Astrocyte of the hippocampus (primary cell): ENCODE measurements around the gene ADGRF1.
A peak's percentile ranks its signal among the peaks of the same experiment; 100 is the strongest.
"Not testable (repeated sequence)": the region's sequence is repeated elsewhere in the genome, so short reads cannot be mapped to it uniquely, and the experiment has no call there.

Experiments
- DNase-seq: peaks from one replicate; pipeline ENCODE4 v3.0.0; 2011; ENCODE audit warnings: low read depth, low spot score

The ADGRF1 gene

GRCh38 chr6:47061309-47062300 lies 19.5 kb upstream of the ADGRF1 start:
- no peak for DNase-seq

DNA sequence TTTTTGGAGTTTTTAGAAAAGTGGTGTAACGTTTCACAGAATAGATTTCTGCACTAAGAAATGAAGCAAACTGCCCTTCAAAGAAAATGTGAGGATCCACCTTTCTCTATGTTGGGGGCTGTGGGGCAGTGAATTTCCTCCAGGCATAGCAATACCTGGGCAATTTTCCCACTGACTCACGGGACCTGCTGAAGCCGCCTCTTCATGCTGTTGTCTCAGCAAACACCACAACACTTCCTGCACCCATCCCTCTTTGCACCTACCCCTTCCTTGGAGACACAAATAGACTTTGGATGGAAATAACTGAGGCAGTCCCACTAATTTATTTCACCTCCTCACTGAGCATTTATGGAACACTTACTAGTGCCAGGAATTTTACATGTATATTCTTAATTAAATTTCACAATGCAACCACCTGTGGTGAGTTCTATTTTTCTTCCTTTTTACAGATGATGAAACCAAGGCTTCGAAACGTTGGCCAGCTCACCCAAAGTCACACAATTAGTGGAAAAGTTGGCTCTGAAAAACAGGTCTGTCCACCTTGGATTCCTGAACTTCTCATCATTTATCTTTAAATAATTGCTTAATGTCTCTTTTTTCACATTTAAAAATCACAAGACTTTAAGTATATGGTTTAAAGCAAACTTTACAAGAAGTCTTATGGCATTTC lies 17.2 kb upstream of the ADGRF1 start:
- no peak for DNase-seq

GRCh38 chr6:47057830-47058540 lies 15.9 kb upstream of the ADGRF1 start:
- DNase-seq, result peak; percentile 39

GRCh38 chr6:47056832-47057231 lies 14.7 kb upstream of the ADGRF1 start:
- DNase-seq, result no peak

DNA sequence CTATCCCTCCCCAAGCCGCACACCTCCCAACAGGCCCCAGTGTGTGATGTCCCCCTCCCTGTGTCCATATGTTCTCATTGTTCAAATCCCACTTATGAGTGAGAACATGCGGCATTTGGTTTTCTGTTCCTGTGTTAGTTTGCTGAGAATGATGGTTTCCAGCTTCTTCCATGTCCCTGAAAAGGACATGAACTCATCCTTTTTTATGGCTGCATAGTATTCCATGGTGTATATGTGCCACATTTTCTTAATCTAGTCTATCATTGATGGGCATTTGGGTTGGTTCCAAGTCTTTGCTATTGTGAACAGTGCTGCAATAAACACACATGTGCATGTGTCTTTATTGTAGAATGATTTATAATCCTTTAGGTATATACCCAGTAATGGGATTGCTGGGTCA lies 12.2 kb upstream of the ADGRF1 start:
- not testable (repeated sequence) for DNase-seq

DNA sequence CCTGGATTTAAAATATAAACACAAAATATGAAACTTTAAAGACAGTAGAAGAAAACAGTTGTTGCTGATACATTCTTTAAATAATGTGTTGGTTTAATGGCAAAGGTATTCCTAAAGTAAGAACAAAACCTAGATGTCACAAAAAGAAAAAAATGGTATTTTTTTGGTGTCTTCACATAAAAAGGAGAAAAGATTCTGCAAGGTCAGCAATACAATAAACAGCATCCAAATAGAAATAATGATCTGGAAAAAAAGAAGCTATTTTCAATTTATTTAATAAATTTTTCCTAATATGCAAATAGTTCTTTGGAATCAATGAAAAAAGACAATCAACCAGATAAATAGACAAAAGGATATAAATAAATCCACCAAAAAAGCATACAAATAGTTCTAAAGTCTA lies 6.5 kb upstream of the ADGRF1 start:
- no peak for DNase-seq

DNA sequence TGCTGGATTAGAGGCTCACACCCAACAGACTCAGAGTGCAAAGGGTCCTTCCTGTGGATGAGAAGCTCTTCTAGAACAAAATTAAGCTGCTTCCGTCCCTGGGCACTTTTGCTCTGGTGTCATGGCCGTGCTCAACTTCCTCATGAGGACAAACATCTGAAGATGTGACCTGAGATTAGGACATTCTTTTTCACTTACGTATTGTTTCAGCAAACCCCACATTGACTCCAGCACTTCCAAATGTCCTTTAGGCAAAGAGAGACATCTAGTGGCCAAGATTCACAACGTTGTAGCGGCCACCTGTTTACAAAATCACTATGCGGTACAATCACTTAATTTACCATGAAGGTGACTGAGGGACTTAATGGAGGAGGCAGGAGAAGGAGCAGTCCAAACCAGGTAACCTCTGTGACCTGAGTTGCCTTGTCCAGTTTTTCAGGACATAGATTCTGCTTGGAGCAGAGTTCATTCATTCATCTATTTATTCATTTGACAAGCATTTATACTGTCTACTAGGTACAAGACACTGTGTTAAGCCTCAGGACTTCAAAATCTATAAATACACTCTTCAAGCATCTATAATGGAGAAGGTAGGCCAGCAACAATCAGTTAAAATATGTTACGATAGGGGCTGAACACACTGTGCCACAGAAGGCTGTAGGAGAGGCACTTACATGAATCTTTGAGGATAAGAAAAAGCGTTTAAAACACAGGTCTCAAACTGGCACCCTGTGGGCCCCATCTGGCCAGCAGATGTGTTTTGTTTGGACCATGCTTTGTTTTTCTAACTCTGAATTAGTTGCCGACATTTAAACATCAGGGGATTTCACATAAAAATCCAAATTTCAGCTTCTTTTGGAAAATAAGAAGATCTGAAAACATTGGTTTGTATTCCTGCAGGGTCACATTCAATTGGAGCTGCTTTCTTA lies 5.6 kb upstream of the ADGRF1 start:
- peak; percentile 88 for DNase-seq

GRCh38 chr6:47047097-47047478 lies 5.0 kb upstream of the ADGRF1 start:
- DNase-seq, result no peak

DNA sequence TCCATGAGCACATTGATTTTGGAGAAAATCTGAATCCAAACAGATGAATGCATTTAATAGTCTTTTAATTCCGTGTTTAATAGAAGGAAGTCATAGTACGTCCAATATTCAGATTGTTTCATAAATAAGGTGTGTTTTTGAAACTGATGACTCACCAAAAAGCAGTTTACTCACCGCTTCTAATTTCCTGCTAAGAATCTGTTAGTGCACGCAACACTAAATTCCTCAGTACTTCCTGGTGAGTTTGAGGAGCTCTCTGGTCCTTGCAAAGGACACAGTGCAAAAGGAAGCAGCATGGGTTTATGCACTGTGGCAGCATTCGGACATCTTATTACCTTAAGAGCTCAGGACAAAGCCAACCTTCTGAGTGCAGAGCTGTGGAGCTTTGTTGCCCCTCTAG lies 2.3 kb upstream of the ADGRF1 start:
- peak; percentile 52 for DNase-seq

DNA sequence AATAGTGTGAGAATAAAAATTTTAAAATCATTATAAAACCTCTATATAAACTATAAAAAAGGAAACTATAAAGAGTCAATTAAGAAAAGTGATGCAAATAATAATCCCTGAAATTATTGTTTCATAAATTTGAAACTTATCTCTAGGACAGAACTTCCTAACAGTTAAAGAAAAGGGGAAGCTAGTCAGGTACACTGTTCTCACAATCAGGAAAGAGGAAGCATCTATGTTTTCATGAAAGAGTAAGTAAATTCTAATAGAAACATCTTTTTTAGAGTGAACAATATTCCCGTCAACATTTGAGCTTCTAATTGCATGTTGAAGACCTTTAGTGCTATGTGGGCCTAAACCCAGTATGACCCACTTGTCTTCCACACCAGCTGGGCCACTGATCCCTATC lies 1.2 kb upstream of the ADGRF1 start:
- no peak for DNase-seq

GRCh38 chr6:47041741-47042140 lies 391 bp downstream of the ADGRF1 start:
- DNase-seq, result no peak

GRCh38 chr6:47034926-47035325 lies 7.2 kb downstream of the ADGRF1 start:
- DNase-seq, result peak; percentile 99

- DNase-seq, result peak; percentile 59
These were observed 7.7 kb downstream of the ADGRF1 start for GRCh38 chr6:47034421-47034820.

DNA sequence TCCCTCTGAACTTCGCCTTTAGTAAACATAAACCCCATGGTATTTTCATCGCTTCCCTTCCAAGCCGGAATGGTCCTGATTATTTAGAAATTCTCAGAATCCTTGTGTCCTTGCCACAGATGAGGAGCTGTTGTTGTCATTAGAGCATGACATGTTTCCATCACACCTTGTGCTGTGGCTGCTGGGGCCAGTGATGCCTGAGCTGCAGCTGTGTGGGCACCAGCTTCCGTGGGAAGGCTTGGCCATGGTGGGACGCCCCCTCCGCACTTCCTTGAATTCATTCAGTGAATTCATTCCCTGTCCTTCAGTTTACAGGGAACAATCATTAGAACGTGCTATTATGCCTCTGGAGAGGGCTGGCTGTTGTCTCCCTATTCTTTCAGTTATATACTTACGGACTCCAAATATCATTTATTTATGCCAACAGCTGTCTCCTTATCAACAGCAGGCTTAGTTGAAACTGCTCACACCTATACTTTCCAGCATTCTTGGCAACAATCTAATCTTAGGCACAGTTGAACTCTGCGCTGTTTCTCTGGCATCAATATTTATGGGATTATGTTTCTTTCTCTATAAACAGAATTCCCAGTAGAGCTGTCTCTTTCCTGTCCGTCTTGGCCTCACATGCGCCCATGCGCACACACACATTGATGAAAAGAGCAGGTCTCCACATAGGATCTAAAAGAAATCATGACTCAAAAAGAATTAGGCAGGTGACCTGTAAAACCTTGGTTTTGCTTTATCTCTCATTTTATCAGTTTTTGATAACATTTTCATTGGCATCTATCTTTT lies 9.0 kb downstream of the ADGRF1 start:
- no peak for DNase-seq

- no peak for DNase-seq
These were observed 10.5 kb downstream of the ADGRF1 start for GRCh38 chr6:47031656-47032055.

- no peak for DNase-seq
These were observed 12.1 kb downstream of the ADGRF1 start for GRCh38 chr6:47029865-47030561.

DNA sequence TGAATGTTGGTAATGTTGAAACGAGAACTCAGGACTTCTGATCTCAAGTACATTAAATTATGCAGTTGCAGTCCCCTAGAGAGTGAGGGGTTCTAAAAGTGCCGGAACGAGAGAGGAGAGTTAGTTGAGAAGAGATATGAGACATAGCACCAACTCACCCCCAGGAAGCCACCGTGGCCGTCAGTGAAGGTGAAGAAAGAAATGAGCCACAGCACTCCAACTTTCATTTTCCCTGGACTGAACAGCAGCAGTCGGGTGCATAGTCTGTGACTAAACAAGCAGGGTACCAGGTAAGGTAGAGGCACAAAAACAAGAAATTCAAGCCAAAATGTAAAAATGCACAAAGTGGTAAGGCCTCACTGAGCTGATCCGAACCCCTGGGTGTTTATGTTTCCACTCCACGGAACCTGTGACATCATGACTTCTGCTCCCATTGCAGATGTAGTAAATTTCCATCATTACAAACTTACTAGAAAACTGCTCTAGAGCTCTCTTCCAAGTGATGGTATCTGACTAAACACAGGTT lies 13.2 kb downstream of the ADGRF1 start:
- DNase-seq, result no peak

DNA sequence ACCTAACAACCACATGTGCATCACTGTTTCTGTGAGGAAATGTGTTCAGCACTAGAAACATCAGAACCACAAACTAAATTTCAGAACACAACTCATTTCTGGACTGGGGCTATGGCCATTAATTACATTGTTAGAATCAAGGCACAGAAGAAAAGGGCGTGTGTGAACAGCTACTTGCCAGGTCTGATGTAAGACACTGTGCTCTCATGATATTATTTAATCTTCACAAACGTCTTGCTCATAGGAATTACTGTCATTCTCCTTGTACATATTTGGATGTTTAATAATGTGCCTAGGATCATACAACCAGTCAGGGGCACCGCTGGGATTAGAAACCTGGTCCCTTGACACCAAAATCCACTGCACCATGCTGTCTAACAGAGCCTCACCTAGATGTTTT lies 14.8 kb downstream of the ADGRF1 start:
- no peak for DNase-seq

DNA sequence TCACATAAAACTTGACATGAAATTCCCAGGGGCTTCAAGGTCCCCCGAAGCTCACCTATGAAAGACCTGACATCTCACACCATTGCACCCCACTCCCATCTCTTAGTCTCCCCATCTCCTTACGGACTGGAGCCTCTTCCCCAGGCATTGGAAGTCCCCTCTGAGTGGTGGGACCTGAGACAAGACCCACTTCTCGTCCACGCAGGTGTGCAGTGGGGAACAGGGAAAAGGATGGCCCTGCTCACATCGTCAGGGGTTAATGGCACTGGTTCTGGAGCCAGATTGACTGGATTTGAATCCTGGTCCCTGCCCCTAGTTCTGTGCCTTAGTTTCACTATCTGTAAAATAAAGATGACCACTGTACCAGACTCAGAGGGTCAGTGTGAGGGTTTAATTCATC lies 15.5 kb downstream of the ADGRF1 start:
- DNase-seq, result no peak

DNA sequence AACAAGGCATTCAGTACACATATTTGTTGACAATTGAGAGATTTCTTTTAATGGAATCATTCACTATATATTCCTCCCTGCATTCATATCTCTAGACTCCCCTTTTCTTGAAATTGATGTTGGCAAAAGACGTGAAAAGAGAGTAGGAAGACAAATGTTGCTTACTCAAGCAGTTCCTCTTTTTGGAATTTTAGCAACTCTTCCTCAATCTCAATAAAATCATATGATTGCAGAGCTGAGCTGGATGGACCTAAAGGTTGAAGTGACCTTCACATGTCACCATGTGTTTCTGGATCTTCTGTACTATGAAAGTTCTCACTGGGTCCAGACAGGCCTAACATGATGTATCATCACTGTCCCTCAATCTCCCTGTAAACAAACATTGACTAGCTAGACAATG lies 18.6 kb downstream of the ADGRF1 start:
- no peak for DNase-seq
